Endothelial cell of umbilical vein (primary cell): ENCODE results near the gene ALPL. TPM values are rescaled to one million over a fixed set of nuclear protein-coding genes. Genes with fewer than 3 reads are reported as not detected.

Experiments used
- BruUV-seq: library from RNA; stranded (reverse); fragments of 400-500 nt; replicated peaks from 2 replicates; lab custom pipeline; 2021; lab: Mats Ljungman, UMichigan
- CTCF ChIA-PET: fragments of 300-600, 350-600 bp; sonication (Branson Sonifier 250); formaldehyde crosslinking; loops from one replicate; lab custom pipeline; 2021; ENCODE audit warnings: antibody characterized with exemption, inconsistent platforms; lab: Charles Lee
- POLR2A ChIA-PET: fragments of 300-600, 350-600 bp; sonication (Branson Sonifier 250); formaldehyde crosslinking; loops from one replicate; lab custom pipeline; 2021; ENCODE audit warnings: antibody characterized with exemption, inconsistent platforms; lab: Charles Lee
- DNase-seq: peaks from one replicate; pipeline ENCODE4 v3.0.0-alpha.2; 2011; ENCODE audit warnings: low read depth, low spot score
- FAIRE-seq: peaks from 2 replicates; lab custom pipeline; 2011; peaks lifted over from hg19 to GRCh38; lab: Jason Lieb, UNC
- H2AFZ ChIP-seq: 2 replicates; pipeline ENCODE4 v1.6.0; 2012; ENCODE audit warnings: low read depth, low read length, control low read depth, inconsistent platforms
- H3K27ac ChIP-seq: 2 replicates; pipeline ENCODE4 v1.5.1; 2011; ENCODE audit warnings: low read depth, mild to moderate bottlenecking, control low read depth, low read length, moderate library complexity; ENCODE audit not compliant: insufficient read depth
- H3K27me3 ChIP-seq, 2 experiments: 2 replicates each; pipeline versions ENCODE4 v1.6.0 to v1.6.1; 2011; ENCODE audit warnings: low read length in 2 of 2, mixed read lengths in 1 of 2; ENCODE audit not compliant: control insufficient read depth in 2 of 2, insufficient read depth in 2 of 2
- H3K36me3 ChIP-seq, 2 experiments: 2 replicates in 1 of 2; 3 replicates in 1 of 2; pipeline ENCODE4 v1.5.1; 2011; ENCODE audit warnings: low read length in 2 of 2, mild to moderate bottlenecking in 1 of 2, moderate library complexity in 1 of 2; ENCODE audit not compliant: control insufficient read depth in 2 of 2, insufficient read depth in 2 of 2; ENCODE audit errors: extremely low read depth in 1 of 2
- H3K4me1 ChIP-seq: 3 replicates; pipeline ENCODE4 v1.5.1; 2011; ENCODE audit warnings: mild to moderate bottlenecking, low read length; ENCODE audit not compliant: control insufficient read depth, insufficient read depth; ENCODE audit errors: extremely low read depth
- H3K4me2 ChIP-seq: 2 replicates; pipeline ENCODE4 v1.6.1; 2011; ENCODE audit warnings: low read length, control low read depth, mixed read lengths; ENCODE audit not compliant: insufficient read depth
- H3K4me3 ChIP-seq, 3 experiments: fragments of 200-600 bp in 1 of 3; sonication (generic), shearing (Covaris generic) in 1 of 3; replicated peaks in 1 of 3; 2 replicates each; pipeline ENCODE4 v1.5.1; 2011 to 2016; ENCODE audit warnings: control low read depth in 3 of 3, low read length in 3 of 3, mild to moderate bottlenecking in 2 of 3, inconsistent platforms in 1 of 3, low read depth in 1 of 3, moderate library complexity in 1 of 3; ENCODE audit not compliant: insufficient read depth in 1 of 3
- H3K79me2 ChIP-seq: 2 replicates; pipeline ENCODE4 v1.6.0; 2012; ENCODE audit warnings: low read length, inconsistent platforms; ENCODE audit not compliant: control insufficient read depth, insufficient read depth
- H3K9ac ChIP-seq: replicated peaks from 2 replicates; pipeline ENCODE3; 2011; ENCODE audit warnings: low read length, control low read depth; ENCODE audit not compliant: insufficient read depth; ENCODE audit errors: extremely low read depth
- H3K9me1 ChIP-seq: replicated peaks from 3 replicates; pipeline ENCODE4 v1.6.0; 2011; ENCODE audit warnings: mild to moderate bottlenecking, low read length; ENCODE audit not compliant: control insufficient read depth, insufficient read depth; ENCODE audit errors: extremely low read depth
- H3K9me3 ChIP-seq: replicated peaks from 2 replicates; pipeline ENCODE4 v1.5.1; 2012; ENCODE audit warnings: low read length, inconsistent platforms; ENCODE audit not compliant: control insufficient read depth, insufficient read depth
- H4K20me1 ChIP-seq: replicated peaks from 2 replicates; pipeline ENCODE3; 2011; ENCODE audit warnings: mild to moderate bottlenecking, low read length; ENCODE audit not compliant: control insufficient read depth, insufficient read depth; ENCODE audit errors: extremely low read depth
- CTCF ChIP-seq, 2 donors: IDR thresholded peaks; 1 replicate in 1 of 2; 2 replicates in 1 of 2; pipeline ENCODE4 v1.5.1; 2011; ENCODE audit warnings: low read length in 2 of 2, mild to moderate bottlenecking in 2 of 2, moderate library complexity in 2 of 2, control low read depth in 1 of 2, inconsistent platforms in 1 of 2, low read depth in 1 of 2; ENCODE audit not compliant: insufficient read depth in 1 of 2; ENCODE audit errors: extremely low read depth in 1 of 2
- EZH2 ChIP-seq: IDR thresholded peaks from 2 replicates; pipeline ENCODE4 v1.6.1; 2012; ENCODE audit warnings: borderline replicate concordance, low read depth, mild to moderate bottlenecking, moderate library complexity, low read length, inconsistent platforms; ENCODE audit not compliant: severe bottlenecking
- FOS ChIP-seq: IDR thresholded peaks from 2 replicates; pipeline ENCODE4 v1.6.1; 2011; ENCODE audit warnings: mild to moderate bottlenecking, low read length, moderate library complexity, borderline replicate concordance; ENCODE audit not compliant: insufficient read depth
- GATA2 ChIP-seq: IDR thresholded peaks from 2 replicates; pipeline ENCODE4 v1.7.0; 2011; ENCODE audit warnings: low read depth, mild to moderate bottlenecking, moderate library complexity, mixed read lengths, low read length; ENCODE audit not compliant: insufficient read length, insufficient read depth
- JUN ChIP-seq: IDR thresholded peaks from 2 replicates; pipeline ENCODE4 v1.6.1; 2011; ENCODE audit warnings: borderline replicate concordance, low read depth; ENCODE audit not compliant: insufficient read length, insufficient read depth
- MAX ChIP-seq: IDR thresholded peaks from 2 replicates; pipeline ENCODE4 v1.6.1; 2011; ENCODE audit not compliant: insufficient read depth, insufficient read length
- MYC ChIP-seq: IDR thresholded peaks from one replicate; pipeline ENCODE4 v1.6.1; 2011; ENCODE audit warnings: mild to moderate bottlenecking, low read depth, low read length
- POLR2A ChIP-seq: IDR thresholded peaks from 2 replicates; pipeline ENCODE4 v1.6.1; 2012; ENCODE audit warnings: low read depth, mild to moderate bottlenecking, control low read depth, low read length
- POLR2AphosphoS5 ChIP-seq: IDR thresholded peaks from 2 replicates; pipeline ENCODE4 v1.6.1; 2012; ENCODE audit warnings: low read depth, mild to moderate bottlenecking, control low read depth, low read length, moderate library complexity; ENCODE audit not compliant: insufficient read depth
- dilution Hi-C: fragments of 300-500 bp; cut with MboI; formaldehyde crosslinking; loops from one replicate; pipeline ENCODE4 v1.15.0; 2019; ENCODE audit warnings: low sequenced_read_pairs; ENCODE audit not compliant: extremely low pct_ligation_motif_present
- intact Hi-C: fragments of 100-400 bp; cut with micrococcal nuclease; formaldehyde crosslinking; loops from one replicate; pipeline ENCODE4 v1.10.0; 2022
- polyA plus RNA-seq, 4 experiments: library from polyadenylated mRNA; depleted of rRNA in 3 of 4; stranded (reverse) in 3 of 4; unstranded in 1 of 4; fragments of >200 nt; gene quantifications; 2 replicates each; pipeline versions ENCODE4 v1.2.1 to v1.2.3, GENCODE V29; 2011 to 2012; ENCODE audit warnings: missing spikeins in 1 of 4
- total RNA-seq: library from RNA; stranded (reverse); gene quantifications from 2 replicates; pipeline ENCODE4 v1.2.3, GENCODE V29; 2021

ALPL gene
- total and polyA plus RNA-seq, 2 donors (not counting 3 experiments of a cell fraction or from before 2014, with no cell fraction given): 0.38 to 0.92 TPM

GRCh38 chr1:21617126-21617738, 108.0 kb downstream of the ALPL start:
- no peaks in the 10 kb centered on the region for H3K36me3 ChIP-seq
- TF ChIP-seq FOS (no peak), CTCF (IDR thresholded peaks at IDR 0.05; ENCODE audit: extremely low read depth in 1 of 2, insufficient read depth in 1 of 2, low read depth in 1 of 2, low read length in 2 of 2) (no peak), POLR2A (no peak), JUN (no peak), POLR2AphosphoS5 (no peak), MYC (no peak), EZH2 (no peak), GATA2 (no peak), MAX (no peak)
- H3K27ac ChIP-seq: no peak overlapping the region
- no peaks in the 10 kb centered on the region for H4K20me1 ChIP-seq
- H3K9me3 ChIP-seq: no peaks in the 10 kb centered on the region
- dilution Hi-C loops: no loop called here
- no peak overlapping the region for H3K4me2 ChIP-seq
- DNase-seq (no peak), FAIRE-seq (no peak)
- no peaks in the 10 kb centered on the region for H3K9me1 ChIP-seq
- ChIA-PET CTCF (interaction anchor here (1.6 kb wide), 1 partner anchor 11 kb away, joined by 4 read pairs; no protein-coding TSS in a partner anchor), POLR2A (no interaction called here)
- intact Hi-C loops: no loop called here
- no peaks in the 10 kb centered on the region for H3K4me1 ChIP-seq
- no peak overlapping the region for H3K9ac ChIP-seq
- BruUV-seq: no TSS peak
- peaks cover 3 to 16% of the 10 kb centered on the region in 2 experiments for H3K27me3 ChIP-seq
- H3K79me2 ChIP-seq: no peaks in the 10 kb centered on the region
- H2AFZ ChIP-seq: no peak overlapping the region
- H3K4me3 ChIP-seq: no peak overlapping the region
